D721Med (cell line): ENCODE measurements around the gene RIC8A.

Source experiments
- DNase-seq: peaks from one replicate; pipeline ENCODE4 v3.0.0; 2011; ENCODE audit warnings: low spot score; ENCODE audit not compliant: insufficient read length
- FAIRE-seq: peaks from 2 replicates; lab custom pipeline; 2011; peaks lifted over from hg19 to GRCh38; lab: Jason Lieb, UNC
- CTCF ChIP-seq: IDR thresholded peaks from 2 replicates; pipeline ENCODE4 v1.5.1; 2012; ENCODE audit warnings: mild to moderate bottlenecking, control low read depth; ENCODE audit not compliant: insufficient read depth; ENCODE audit errors: missing control alignments

Gene RIC8A

DNA sequence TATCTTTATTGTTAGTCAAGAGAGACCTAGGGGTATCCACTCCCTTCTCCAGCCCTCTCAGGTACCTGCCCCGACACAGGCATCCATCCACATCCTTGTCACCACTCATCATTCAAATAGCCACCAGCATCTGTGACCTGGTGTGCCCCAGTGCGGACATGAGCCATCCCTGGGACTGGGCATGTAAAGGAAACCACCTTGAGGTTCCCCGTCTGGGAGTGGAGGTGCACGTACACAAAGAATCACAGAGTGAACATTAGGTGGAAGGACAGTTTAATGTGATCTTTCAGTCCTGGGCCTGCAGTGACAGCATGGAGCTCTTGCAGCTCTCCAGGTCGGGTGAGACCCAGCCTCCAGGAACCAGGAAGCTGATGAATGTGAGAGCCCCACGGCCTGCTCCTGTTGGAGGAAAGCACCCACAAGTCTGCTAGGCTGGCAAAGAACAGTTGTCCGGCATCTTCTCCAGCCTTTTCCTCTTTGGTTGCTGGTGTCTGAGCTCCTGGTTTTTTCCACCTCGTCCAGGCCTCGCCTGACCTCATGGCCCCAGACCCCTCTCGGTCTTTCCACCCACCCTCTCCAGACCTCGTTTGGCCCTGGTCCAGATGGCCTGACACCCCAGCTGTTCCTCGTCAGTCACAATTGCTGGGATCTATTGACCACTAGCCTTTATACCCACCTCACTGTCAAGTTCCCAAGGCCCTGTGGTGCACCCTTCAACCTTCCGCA is 45.8 kb downstream of the RIC8A start:
- FAIRE-seq: no peak
- DNase-seq: no peak
- TF ChIP-seq CTCF: no peak

GRCh38 chr11:253886-254270 is 46.4 kb downstream of the RIC8A start:
- FAIRE-seq: no peak
- no peak for DNase-seq
- TF ChIP-seq CTCF: no peak

DNA sequence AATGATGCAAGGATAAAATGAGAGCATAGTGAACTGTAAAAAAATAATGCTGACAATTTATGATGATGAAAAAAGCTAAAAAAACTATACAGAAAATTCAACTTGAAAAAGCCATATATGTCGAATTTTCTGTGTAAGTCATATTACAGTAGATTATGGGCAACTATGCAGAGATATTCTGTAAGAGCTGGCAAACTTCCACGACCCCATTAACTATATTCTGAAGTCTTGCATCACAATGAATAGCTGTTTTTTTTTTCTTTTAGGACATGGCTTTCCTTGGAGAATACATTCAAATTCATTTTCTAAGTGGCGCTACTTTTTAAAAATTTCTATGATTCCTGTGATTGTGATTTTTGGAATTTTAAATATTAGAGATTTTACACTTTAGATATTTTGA is 47.7 kb downstream of the RIC8A start:
- FAIRE-seq (no peak), DNase-seq (no peak)
- no peak for TF ChIP-seq CTCF

- FAIRE-seq: no peak
- TF ChIP-seq CTCF: no peak
- DNase-seq: no peak
Observed at GRCh38 chr11:255816-256215, 48.3 kb downstream of the RIC8A start.

DNA sequence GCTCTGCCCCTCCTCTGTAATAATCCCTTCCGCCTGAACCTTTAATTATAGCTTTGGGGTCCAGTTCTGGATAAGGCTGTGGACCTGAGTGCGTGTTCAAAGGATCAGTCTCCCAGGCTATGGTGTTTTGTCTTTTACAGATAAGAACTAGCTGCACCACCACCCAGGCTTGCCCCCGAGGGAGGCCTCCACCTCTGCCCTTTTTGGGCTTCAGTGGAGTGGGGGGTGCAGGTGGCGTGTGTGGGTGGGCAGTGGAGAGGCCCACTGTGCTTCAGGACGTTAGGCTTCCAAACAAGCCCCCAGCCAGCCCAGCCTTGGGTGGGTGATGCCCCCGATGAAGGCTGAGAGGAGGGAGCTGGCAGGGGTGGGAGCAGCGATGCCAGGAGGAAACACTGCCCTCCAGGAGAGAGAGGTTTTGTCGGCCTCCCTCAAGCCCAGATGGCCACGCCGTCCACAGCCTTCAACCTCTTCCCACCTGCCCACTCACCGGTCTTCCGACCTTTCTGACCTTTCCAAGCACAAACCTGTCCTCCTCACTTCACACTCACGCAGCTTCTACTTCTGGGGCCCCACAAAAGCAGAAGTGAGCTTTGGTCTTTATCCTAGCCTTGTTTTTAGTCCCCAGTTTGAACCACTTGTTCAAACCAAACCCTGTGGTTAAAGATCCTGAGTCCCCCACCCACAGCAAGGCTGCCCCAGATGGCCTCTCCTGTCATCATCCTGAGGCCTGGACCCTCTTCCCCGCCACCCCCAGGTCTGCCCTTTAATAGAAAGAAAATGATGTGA is 49.6 kb downstream of the RIC8A start:
- FAIRE-seq (no peak), DNase-seq (no peak)
- TF ChIP-seq CTCF: no peak

DNA sequence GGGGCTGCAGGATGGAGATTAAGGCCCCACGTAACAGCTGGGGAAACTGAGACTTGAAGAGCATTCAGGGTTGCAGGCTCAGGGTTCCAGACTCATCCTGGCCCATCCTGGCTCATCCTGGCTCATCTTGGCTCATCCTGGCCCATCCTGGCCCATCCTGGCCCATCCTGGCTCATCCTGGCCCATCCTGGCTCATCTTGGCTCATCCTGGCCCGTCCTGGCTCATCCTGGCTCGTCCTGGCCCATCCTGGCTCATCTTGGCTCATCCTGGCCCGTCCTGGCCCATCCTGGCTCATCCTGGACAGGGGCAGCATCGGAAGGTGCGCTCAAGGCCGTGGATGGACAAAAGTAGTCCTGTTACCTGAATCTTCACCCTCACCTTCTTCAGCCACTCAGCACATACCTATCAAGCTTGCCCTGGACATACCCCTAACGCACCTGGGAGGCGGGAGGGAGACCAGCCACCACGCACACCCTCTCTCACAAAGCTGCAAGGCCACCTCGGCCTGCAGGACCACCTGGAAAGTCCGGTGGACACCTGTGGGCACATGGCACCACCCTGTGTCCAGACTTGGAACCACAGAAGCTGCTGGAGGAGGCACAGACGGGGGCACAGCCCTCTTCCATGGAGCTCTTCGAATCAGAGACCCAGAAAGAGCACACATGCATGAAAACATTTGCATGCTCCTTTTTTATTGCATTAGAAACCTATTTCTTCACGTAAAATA is 50.4 kb downstream of the RIC8A start:
- DNase-seq: no peak
- FAIRE-seq: no peak
- TF ChIP-seq CTCF: peak; percentile 32
